ENCODE data around the gene SNX10.
A peak's percentile ranks its signal among the peaks of the same experiment; 100 is the strongest.

Gene SNX10

DNA sequence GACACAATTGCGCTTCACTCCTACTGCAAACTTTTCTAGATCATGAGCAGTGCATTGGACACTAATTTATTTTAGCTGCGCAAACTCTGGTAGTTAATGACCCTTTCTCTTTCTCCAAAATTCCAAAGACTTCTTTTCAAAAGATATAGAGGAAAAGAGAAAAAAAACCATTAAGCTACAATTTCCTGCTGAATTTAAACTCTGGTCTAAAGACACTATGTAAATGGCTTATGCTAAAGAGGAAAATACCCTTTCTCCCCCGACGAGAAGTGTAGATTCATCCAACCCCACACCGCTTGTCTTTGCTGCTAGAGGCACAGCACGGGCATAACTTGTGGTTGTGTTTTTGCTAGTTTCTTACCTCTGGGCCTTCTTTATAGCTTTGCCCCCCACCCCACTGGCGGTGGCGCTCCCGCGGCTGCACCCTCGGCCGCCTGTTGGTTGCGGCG, 84.1 kb downstream of the SNX10 start:
- Mint-ChIP-seq H3K9me3 (no peaks in the 10 kb centered on the region), H3K4me3 (peak overlapping the region; percentile 91), H3K4me1 (peaks cover 52% of the 10 kb centered on the region), H3K27me3 (ENCODE audit: low read depth, poor library complexity) (no peaks in the 10 kb centered on the region), H3K36me3 (ENCODE audit: low read depth) (peaks cover 17% of the 10 kb centered on the region), H3K27ac (peak overlapping the region; percentile 61)
- TF ChIP-seq, protein P1, sequence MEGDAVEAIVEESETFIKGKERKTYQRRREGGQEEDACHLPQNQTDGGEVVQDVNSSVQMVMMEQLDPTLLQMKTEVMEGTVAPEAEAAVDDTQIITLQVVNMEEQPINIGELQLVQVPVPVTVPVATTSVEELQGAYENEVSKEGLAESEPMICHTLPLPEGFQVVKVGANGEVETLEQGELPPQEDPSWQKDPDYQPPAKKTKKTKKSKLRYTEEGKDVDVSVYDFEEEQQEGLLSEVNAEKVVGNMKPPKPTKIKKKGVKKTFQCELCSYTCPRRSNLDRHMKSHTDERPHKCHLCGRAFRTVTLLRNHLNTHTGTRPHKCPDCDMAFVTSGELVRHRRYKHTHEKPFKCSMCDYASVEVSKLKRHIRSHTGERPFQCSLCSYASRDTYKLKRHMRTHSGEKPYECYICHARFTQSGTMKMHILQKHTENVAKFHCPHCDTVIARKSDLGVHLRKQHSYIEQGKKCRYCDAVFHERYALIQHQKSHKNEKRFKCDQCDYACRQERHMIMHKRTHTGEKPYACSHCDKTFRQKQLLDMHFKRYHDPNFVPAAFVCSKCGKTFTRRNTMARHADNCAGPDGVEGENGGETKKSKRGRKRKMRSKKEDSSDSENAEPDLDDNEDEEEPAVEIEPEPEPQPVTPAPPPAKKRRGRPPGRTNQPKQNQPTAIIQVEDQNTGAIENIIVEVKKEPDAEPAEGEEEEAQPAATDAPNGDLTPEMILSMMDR (IDR thresholded peaks at IDR 0.05), result no peak
- no peak for DNase-seq

DNA sequence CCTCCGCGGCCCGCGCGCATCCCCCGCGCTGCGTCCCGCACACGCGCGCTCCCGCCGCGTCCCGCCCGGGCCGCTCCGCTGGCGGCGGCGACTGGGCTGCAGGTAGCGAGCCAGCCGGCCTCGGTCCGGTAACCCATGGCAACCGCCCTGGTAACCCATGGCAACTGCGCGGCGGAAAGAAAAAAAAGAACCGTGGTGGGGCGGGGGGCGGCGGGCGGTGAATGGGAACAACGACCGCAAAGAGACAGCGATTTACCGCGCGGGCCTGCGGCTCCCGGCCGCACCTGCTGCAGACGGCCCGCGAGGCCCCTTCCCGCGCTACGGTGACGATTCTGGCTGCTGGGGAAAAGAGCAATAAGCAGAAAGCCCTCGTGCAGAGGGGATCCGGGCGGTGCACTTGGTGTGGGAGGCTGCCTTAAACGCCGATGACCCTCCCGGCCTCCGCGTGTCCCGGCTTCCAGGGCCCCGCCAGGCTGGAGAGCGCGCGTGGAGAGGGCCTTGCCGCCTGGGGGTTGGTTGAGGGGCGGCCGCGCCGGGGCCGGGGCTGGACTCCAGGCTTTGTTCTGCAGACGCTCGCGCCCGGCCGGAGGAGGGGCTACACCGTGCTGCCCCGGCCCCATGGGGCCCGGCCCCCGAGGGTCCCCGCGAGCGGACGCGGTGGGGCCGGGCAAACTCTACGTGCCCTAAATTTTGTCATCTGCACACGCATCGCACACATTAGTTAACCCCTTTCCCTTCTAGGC, 84.7 kb downstream of the SNX10 start:
- Mint-ChIP-seq H3K4me1 (peaks cover 52% of the 10 kb centered on the region), H3K27ac (peak overlapping the region; percentile 97), H3K4me3 (peak overlapping the region; percentile 91), H3K36me3 (ENCODE audit: low read depth) (peaks cover 11% of the 10 kb centered on the region), H3K27me3 (ENCODE audit: low read depth, poor library complexity) (no peaks in the 10 kb centered on the region), H3K9me3 (no peaks in the 10 kb centered on the region)
- TF ChIP-seq, protein P1 (IDR thresholded peaks at IDR 0.05), result no peak
- peak; percentile 92 for DNase-seq

DNA sequence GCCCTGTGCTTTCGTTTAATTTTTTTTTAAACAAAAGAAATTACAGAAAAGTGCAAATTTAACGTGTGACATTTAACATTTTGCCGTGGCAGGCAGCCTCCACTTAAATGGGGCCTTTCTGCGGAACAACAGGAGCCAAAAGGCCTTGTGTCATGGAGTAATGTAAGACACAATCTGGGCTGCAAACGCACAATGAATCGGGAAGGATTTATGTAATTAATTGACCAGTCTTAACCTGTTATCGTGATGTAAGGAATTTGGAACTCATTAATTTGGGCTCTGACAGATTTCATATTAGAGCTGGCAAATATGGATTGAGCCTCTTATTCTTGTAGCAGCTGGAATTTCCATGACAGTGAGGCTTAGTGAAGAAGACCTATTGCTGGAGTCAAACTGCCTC, 86.4 kb downstream of the SNX10 start:
- Mint-ChIP-seq H3K36me3 (ENCODE audit: low read depth) (no peaks in the 10 kb centered on the region), H3K9me3 (no peaks in the 10 kb centered on the region), H3K27ac (no peak overlapping the region), H3K4me3 (no peak overlapping the region), H3K4me1 (peaks cover 51% of the 10 kb centered on the region), H3K27me3 (ENCODE audit: low read depth, poor library complexity) (no peaks in the 10 kb centered on the region)
- TF ChIP-seq, protein P1 (IDR thresholded peaks at IDR 0.05), result no peak
- DNase-seq, result no peak

DNA sequence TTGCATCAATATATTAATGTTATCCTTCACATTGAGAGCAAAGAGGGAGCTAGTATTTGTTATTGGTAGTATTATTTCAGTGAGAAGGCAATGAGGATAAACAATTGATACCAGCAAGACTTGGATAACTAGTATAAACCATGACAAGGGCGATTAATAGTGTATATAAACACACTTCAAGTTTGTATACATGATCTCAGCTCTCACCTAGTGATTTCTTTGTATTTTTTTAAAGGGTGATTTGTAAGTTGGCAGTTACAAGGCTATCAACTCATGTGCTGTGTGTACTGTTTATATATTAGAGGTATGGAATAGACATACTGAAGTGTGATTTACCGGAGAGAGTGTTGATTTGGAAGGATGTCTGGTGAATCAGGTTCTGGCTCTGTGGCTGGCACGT, 88.0 kb downstream of the SNX10 start:
- Mint-ChIP-seq H3K27ac (no peak overlapping the region), H3K4me1 (peaks cover 35% of the 10 kb centered on the region), H3K4me3 (no peak overlapping the region), H3K27me3 (ENCODE audit: low read depth, poor library complexity) (peaks cover 4% of the 10 kb centered on the region), H3K36me3 (ENCODE audit: low read depth) (no peaks in the 10 kb centered on the region), H3K9me3 (no peaks in the 10 kb centered on the region)
- no peak for DNase-seq
- TF ChIP-seq, protein P1 (IDR thresholded peaks at IDR 0.05), result no peak

DNA sequence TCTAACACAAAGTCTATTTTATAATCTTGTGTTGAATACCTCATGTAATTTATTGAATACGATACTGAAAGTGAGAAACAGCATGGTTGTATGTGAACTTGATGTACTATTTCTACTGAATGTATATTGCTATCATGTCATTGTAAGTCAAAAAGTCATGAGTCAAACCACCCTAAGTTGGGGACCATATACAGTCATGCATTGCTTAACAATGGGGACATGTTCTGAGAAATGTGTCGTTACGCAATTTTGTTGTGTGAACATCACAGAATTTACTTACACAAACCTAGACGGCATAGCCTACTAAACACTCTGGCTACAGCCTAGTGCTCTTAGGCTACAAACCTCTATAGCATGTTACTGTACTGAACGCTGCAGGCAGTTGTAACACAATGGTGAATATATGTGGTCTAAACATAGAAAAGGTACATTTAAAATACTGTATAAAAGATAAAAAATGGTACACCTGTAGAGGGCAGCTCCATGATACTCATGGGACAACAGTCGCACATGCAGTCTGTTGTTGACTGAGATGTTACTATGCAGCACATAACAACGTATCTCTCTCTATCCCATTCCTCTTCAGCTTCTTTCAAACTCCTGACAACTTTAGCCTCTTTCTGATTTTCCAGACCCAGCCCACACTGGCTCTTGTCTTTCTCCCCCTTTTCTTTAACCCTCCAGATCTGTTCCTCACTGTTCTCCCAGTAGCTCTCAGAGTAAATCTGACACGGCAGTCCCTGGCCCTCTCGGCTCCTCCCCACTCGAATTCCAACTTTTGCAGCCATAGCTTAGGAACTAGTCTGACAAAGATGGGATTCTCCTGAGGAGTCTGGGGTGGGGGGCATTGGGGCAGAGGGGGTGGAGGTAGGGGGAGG, 90.1 kb downstream of the SNX10 start:
- no peak for DNase-seq
- H3K36me3 Mint-ChIP-seq (ENCODE audit: low read depth), result no peaks in the 10 kb centered on the region
- peaks cover 4% of the 10 kb centered on the region for H3K27me3 Mint-ChIP-seq (ENCODE audit: low read depth, poor library complexity)
- TF ChIP-seq, protein P1 (IDR thresholded peaks at IDR 0.05), result no peak
- peak overlapping the region; percentile 84 for H3K27ac Mint-ChIP-seq
- H3K4me1 Mint-ChIP-seq, result peaks cover 35% of the 10 kb centered on the region
- H3K4me3 Mint-ChIP-seq, result no peak overlapping the region
- H3K9me3 Mint-ChIP-seq, result no peaks in the 10 kb centered on the region

All from nephron progenitor cell (in vitro differentiated cells).